ENCODE measurements around the gene ZIC2. TPM values are rescaled to one million over a fixed set of nuclear protein-coding genes. Genes with fewer than 3 reads are reported as not detected.

Gene ZIC2
- total RNA-seq: 0.10 and 0.68 TPM in 2 replicates
- 0.15 and 0.21 TPM in 2 replicates for polyA plus RNA-seq

GRCh38 chr13:99981735-99982035, at the start of gene ZIC2:
Gene ZIC2, plus strand, starts transcription at chr13:99981784. Its CDS starts 281 bp downstream, at chr13:99982065.
- DNase-seq (ENCODE audit: low spot score): peak; percentile 21
- Histone ChIP-seq H3K36me3 (replicated peaks; ENCODE audit: insufficient read depth, low read depth) (no peaks in the 10 kb centered on the region), H3K27ac (no peak within 1 kb of the TSS), H3K9me2 (replicated peaks; ENCODE audit: insufficient read depth) (no peaks in the 10 kb centered on the region), H3K4me1 (ENCODE audit: insufficient read depth) (peaks cover 15% of the 10 kb centered on the region), H3K4me3 (peak within 1 kb of the TSS; percentile 36), H3K4me2 (peak within 1 kb of the TSS; percentile 96), H3K9me3 (ENCODE audit: low read depth) (no peaks in the 10 kb centered on the region), H2AFZ (peak within 1 kb of the TSS; percentile 60), H3K27me3 (peaks cover 88% of the 10 kb centered on the region), H3K79me2 (no peaks in the 10 kb centered on the region), H4K20me1 (ENCODE audit: insufficient read depth, poor library complexity, severe bottlenecking) (no peaks in the 10 kb centered on the region)
- TF ChIP-seq EZH2phosphoT487 (IDR thresholded peaks at IDR 0.05; ENCODE audit: low read depth, severe bottlenecking, unreplicated experiment) (peak; percentile 60), EZH2 (IDR thresholded peaks at IDR 0.05; ENCODE audit: borderline replicate concordance) (no peak)
- WGBS (ENCODE audit: low lambda C conversion rate, missing lambda C conversion rate): 0% methylated on average over 23 of the region's 41 CpGs

GRCh38 chr13:99932912-99933311, 48.7 kb upstream of the ZIC2 start:
- Histone ChIP-seq H3K4me2 (no peak overlapping the region), H3K27ac (no peak overlapping the region), H3K27me3 (no peaks in the 10 kb centered on the region), H3K79me2 (no peaks in the 10 kb centered on the region), H3K4me1 (ENCODE audit: insufficient read depth) (no peaks in the 10 kb centered on the region), H2AFZ (no peak overlapping the region), H3K9me2 (replicated peaks; ENCODE audit: insufficient read depth) (no peaks in the 10 kb centered on the region), H3K9me3 (ENCODE audit: low read depth) (no peaks in the 10 kb centered on the region), H3K36me3 (replicated peaks; ENCODE audit: insufficient read depth, low read depth) (no peaks in the 10 kb centered on the region), H3K4me3 (no peak overlapping the region), H4K20me1 (ENCODE audit: insufficient read depth, poor library complexity, severe bottlenecking) (no peaks in the 10 kb centered on the region)
- no peak for TF ChIP-seq CTCF (IDR thresholded peaks at IDR 0.05; ENCODE audit: poor library complexity)
- TF ChIP-seq EZH2phosphoT487 (IDR thresholded peaks at IDR 0.05; ENCODE audit: low read depth, severe bottlenecking, unreplicated experiment): no peak
- no peak for TF ChIP-seq EZH2 (IDR thresholded peaks at IDR 0.05; ENCODE audit: borderline replicate concordance)
- 91% methylated on average over 5 of the region's 5 CpGs for WGBS (ENCODE audit: low lambda C conversion rate, missing lambda C conversion rate)
- no peak for DNase-seq (ENCODE audit: low spot score)

- DNase-seq (ENCODE audit: low spot score): no peak
- 76% methylated on average over 2 of the region's 2 CpGs for WGBS (ENCODE audit: low lambda C conversion rate, missing lambda C conversion rate)
Observed at GRCh38 chr13:99935772-99936171, 45.8 kb upstream of the ZIC2 start.

GRCh38 chr13:99938635-99939034, 42.9 kb upstream of the ZIC2 start:
- Histone ChIP-seq H3K4me2 (no peak overlapping the region), H3K36me3 (replicated peaks; ENCODE audit: insufficient read depth, low read depth) (no peaks in the 10 kb centered on the region), H3K9me2 (replicated peaks; ENCODE audit: insufficient read depth) (no peaks in the 10 kb centered on the region), H3K79me2 (no peaks in the 10 kb centered on the region), H2AFZ (no peak overlapping the region), H4K20me1 (ENCODE audit: insufficient read depth, poor library complexity, severe bottlenecking) (no peaks in the 10 kb centered on the region), H3K27ac (no peak overlapping the region), H3K4me3 (no peak overlapping the region), H3K27me3 (no peaks in the 10 kb centered on the region), H3K4me1 (ENCODE audit: insufficient read depth) (no peaks in the 10 kb centered on the region), H3K9me3 (ENCODE audit: low read depth) (no peaks in the 10 kb centered on the region)
- DNase-seq (ENCODE audit: low spot score): no peak
- 88% methylated on average over 7 of the region's 7 CpGs for WGBS (ENCODE audit: low lambda C conversion rate, missing lambda C conversion rate)
- TF ChIP-seq EZH2phosphoT487 (IDR thresholded peaks at IDR 0.05; ENCODE audit: low read depth, severe bottlenecking, unreplicated experiment): no peak
- TF ChIP-seq EZH2 (IDR thresholded peaks at IDR 0.05; ENCODE audit: borderline replicate concordance): no peak

More at GRCh38 chr13:99935772-99936171, 45.8 kb upstream of the ZIC2 start:
- TF ChIP-seq CTCF (IDR thresholded peaks at IDR 0.05; ENCODE audit: poor library complexity) (no peak), EZH2phosphoT487 (IDR thresholded peaks at IDR 0.05; ENCODE audit: low read depth, severe bottlenecking, unreplicated experiment) (no peak), EZH2 (IDR thresholded peaks at IDR 0.05; ENCODE audit: borderline replicate concordance) (no peak)
- Histone ChIP-seq H3K36me3 (replicated peaks; ENCODE audit: insufficient read depth, low read depth) (no peaks in the 10 kb centered on the region), H2AFZ (no peak overlapping the region), H3K4me3 (no peak overlapping the region), H3K9me3 (ENCODE audit: low read depth) (no peaks in the 10 kb centered on the region), H3K9me2 (replicated peaks; ENCODE audit: insufficient read depth) (no peaks in the 10 kb centered on the region), H3K27ac (no peak overlapping the region), H3K4me2 (no peak overlapping the region), H3K79me2 (no peaks in the 10 kb centered on the region), H3K4me1 (ENCODE audit: insufficient read depth) (no peaks in the 10 kb centered on the region), H3K27me3 (no peaks in the 10 kb centered on the region), H4K20me1 (ENCODE audit: insufficient read depth, poor library complexity, severe bottlenecking) (no peaks in the 10 kb centered on the region)

All from hepatocyte (in vitro differentiated cells).